ENCODE results near the gene EIF4G3. TPM values are rescaled to one million over a fixed set of nuclear protein-coding genes. Genes with fewer than 3 reads are reported as not detected.

The EIF4G3 gene
- total and polyA plus RNA-seq, 2 donors (not counting 3 experiments of a cell fraction or from before 2014, with no cell fraction given) = 40.7 to 78.5 TPM

DNA sequence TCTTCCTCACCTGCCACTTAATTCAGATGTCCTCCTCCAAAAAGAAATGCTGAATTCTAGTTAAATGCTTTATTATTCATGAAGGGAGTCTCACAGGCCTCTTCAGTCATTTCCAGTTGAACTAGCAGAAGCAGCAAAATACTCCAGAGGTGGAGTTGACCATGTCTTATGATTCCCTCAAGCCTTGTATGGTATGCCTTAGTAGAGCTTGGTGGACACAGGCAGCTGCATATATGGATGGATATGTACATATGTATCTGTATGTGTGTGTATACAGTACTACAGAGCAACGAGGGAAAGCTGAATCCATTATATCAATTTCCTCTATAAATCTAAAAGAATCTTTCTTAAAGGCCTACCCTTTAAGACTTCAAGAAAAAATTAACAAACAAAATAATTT lies 306.0 kb downstream of the EIF4G3 start:
- Histone ChIP-seq H3K4me1 (ENCODE audit: control insufficient read depth, extremely low read depth, insufficient read depth, low read length) (no peaks in the 10 kb centered on the region), H4K20me1 (replicated peaks; ENCODE audit: control insufficient read depth, extremely low read depth, insufficient read depth, low read length) (no peaks in the 10 kb centered on the region), H3K4me2 (ENCODE audit: insufficient read depth, low read length) (no peak overlapping the region), H3K79me2 (ENCODE audit: control insufficient read depth, insufficient read depth, low read length) (no peaks in the 10 kb centered on the region), H3K9me1 (replicated peaks; ENCODE audit: control insufficient read depth, extremely low read depth, insufficient read depth, low read length) (no peaks in the 10 kb centered on the region), H3K27me3 (ENCODE audit: control insufficient read depth in 2 of 2, insufficient read depth in 2 of 2, low read length in 2 of 2) (no peaks in the 10 kb centered on the region), H3K36me3 (ENCODE audit: control insufficient read depth in 2 of 2, extremely low read depth in 1 of 2, insufficient read depth in 2 of 2, low read length in 2 of 2) (no peaks in the 10 kb centered on the region), H3K9ac (replicated peaks; ENCODE audit: extremely low read depth, insufficient read depth, low read length) (no peak overlapping the region), H2AFZ (ENCODE audit: low read depth, low read length) (no peak overlapping the region), H3K27ac (ENCODE audit: insufficient read depth, low read depth, low read length) (no peak overlapping the region), H3K9me3 (replicated peaks; ENCODE audit: control insufficient read depth, insufficient read depth, low read length) (no peaks in the 10 kb centered on the region), H3K4me3 (replicated peaks in 1 of 3; ENCODE audit: insufficient read depth in 1 of 3, low read depth in 1 of 3, low read length in 3 of 3) (no peak overlapping the region)
- TF ChIP-seq GATA2 (IDR thresholded peaks at IDR 0.05; ENCODE audit: insufficient read depth, insufficient read length, low read depth, low read length) = no peak
- TF ChIP-seq POLR2AphosphoS5 (IDR thresholded peaks at IDR 0.05; ENCODE audit: insufficient read depth, low read depth, low read length) = no peak
- TF ChIP-seq, protein P1, sequence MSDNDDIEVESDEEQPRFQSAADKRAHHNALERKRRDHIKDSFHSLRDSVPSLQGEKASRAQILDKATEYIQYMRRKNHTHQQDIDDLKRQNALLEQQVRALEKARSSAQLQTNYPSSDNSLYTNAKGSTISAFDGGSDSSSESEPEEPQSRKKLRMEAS (IDR thresholded peaks at IDR 0.05; ENCODE audit: insufficient read depth, insufficient read length) = no peak
- no peak for TF ChIP-seq MYC (IDR thresholded peaks at IDR 0.05; ENCODE audit: low read depth, low read length)
- no peak for TF ChIP-seq EZH2 (IDR thresholded peaks at IDR 0.05; ENCODE audit: borderline replicate concordance, low read depth, low read length, severe bottlenecking)
- TF ChIP-seq, protein P2, sequence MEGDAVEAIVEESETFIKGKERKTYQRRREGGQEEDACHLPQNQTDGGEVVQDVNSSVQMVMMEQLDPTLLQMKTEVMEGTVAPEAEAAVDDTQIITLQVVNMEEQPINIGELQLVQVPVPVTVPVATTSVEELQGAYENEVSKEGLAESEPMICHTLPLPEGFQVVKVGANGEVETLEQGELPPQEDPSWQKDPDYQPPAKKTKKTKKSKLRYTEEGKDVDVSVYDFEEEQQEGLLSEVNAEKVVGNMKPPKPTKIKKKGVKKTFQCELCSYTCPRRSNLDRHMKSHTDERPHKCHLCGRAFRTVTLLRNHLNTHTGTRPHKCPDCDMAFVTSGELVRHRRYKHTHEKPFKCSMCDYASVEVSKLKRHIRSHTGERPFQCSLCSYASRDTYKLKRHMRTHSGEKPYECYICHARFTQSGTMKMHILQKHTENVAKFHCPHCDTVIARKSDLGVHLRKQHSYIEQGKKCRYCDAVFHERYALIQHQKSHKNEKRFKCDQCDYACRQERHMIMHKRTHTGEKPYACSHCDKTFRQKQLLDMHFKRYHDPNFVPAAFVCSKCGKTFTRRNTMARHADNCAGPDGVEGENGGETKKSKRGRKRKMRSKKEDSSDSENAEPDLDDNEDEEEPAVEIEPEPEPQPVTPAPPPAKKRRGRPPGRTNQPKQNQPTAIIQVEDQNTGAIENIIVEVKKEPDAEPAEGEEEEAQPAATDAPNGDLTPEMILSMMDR (IDR thresholded peaks at IDR 0.05; ENCODE audit: extremely low read depth in 1 of 2, insufficient read depth in 1 of 2, low read depth in 1 of 2, low read length in 2 of 2) = no peak
- TF ChIP-seq POLR2A (IDR thresholded peaks at IDR 0.05; ENCODE audit: low read depth, low read length) = no peak
- TF ChIP-seq FOS (IDR thresholded peaks at IDR 0.05; ENCODE audit: borderline replicate concordance, insufficient read depth, low read length) = no peak
- no peak for TF ChIP-seq JUN (IDR thresholded peaks at IDR 0.05; ENCODE audit: borderline replicate concordance, insufficient read depth, insufficient read length, low read depth)
- CTCF ChIA-PET = interaction anchor here (0.9 kb wide), 1 partner anchor 23 kb away, joined by 3 read pairs; no protein-coding TSS in a partner anchor
- no peak for DNase-seq (ENCODE audit: low read depth, low spot score)
- no TSS peak for BruUV-seq (replicated peaks)
- no peak for FAIRE-seq
- intact Hi-C loops (cut with micrococcal nuclease) (no loop called here), dilution Hi-C loops (cut with MboI; ENCODE audit: extremely low pct_ligation_motif_present, low sequenced_read_pairs) (no loop called here)
- POLR2A ChIA-PET = no interaction called here

Measured in endothelial cell of umbilical vein (primary cell).